Prostate gland (tissue), 2 donors: ENCODE measurements around the gene JMJD1C. TPM values are rescaled to one million over a fixed set of nuclear protein-coding genes. Genes with fewer than 3 reads are reported as not detected.

Experiments used
- DNase-seq: peaks from one replicate; pipeline ENCODE4 v3.0.0-alpha.2; 2019; ENCODE audit warnings: low spot score
- H3K27ac ChIP-seq, 2 donors: fragments of 200-600 bp; sonication (generic); 2 replicates each; pipeline ENCODE4 v1.5.1; 2017 to 2019
- H3K27me3 ChIP-seq: fragments of 200-600 bp; sonication (generic); replicated peaks from 2 replicates; pipeline ENCODE4 v1.5.1; 2019; ENCODE audit not compliant: insufficient read depth
- H3K36me3 ChIP-seq, 2 donors: fragments of 200-600 bp; sonication (generic); 1 replicate in 1 of 2; 2 replicates in 1 of 2; pipeline versions ENCODE4 v1.5.1 to v1.8.1; 2017 to 2019
- H3K4me1 ChIP-seq: fragments of 200-600 bp; sonication (generic); replicated peaks from 2 replicates; pipeline ENCODE4 v1.5.1; 2019
- H3K4me3 ChIP-seq, 2 donors: fragments of 200-600 bp; sonication (generic); 2 replicates each; pipeline ENCODE4 v1.5.1; 2017 to 2019
- H3K9me3 ChIP-seq: fragments of 200-600 bp; sonication (generic); 2 replicates; pipeline ENCODE4 v1.5.1; 2017
- CTCF ChIP-seq, 4 experiments: fragments of 200-600 bp in 2 of 4; fragments of 450-650 bp in 2 of 4; sonication (generic) in 2 of 4; IDR thresholded peaks; 1 replicate in 3 of 4; 2 replicates in 1 of 4; pipeline ENCODE4 v1.5.1; 2016 to 2019; ENCODE audit warnings: antibody characterized with exemption in 4 of 4, mild to moderate bottlenecking in 2 of 4, moderate library complexity in 2 of 4
- POLR2A ChIP-seq: fragments of 450-650 bp; IDR thresholded peaks from one replicate; pipeline ENCODE4 v1.6.1; 2016; ENCODE audit warnings: antibody characterized with exemption, mild to moderate bottlenecking
- POLR2AphosphoS5 ChIP-seq: sonication (generic); formaldehyde crosslinking; IDR thresholded peaks from one replicate; pipeline ENCODE4 v1.6.1; 2017; ENCODE audit warnings: antibody characterized with exemption
- WGBS: methylation state at CpG from one replicate; pipeline ENCODE4 v1.1.5; 2018; 5-methylcytosine and 5-hydroxymethylcytosine counted together
- intact Hi-C: fragments of 100-400 bp; cut with DNase I; formaldehyde crosslinking; loops from one replicate; pipeline ENCODE4 v1.14.2; 2022
- total RNA-seq, 2 donors: library from RNA; depleted of rRNA; stranded (reverse); fragments of >200 nt; gene quantifications; one replicate each; pipeline ENCODE4 v1.1.0, GENCODE V29; 2016

JMJD1C gene
- total RNA-seq, 2 donors from 2014 or later = 66.9 to 97.9 TPM

- no peaks in the 10 kb centered on the region for H3K9me3 ChIP-seq
- H3K4me1 ChIP-seq = no peaks in the 10 kb centered on the region
- H3K27ac ChIP-seq = no peak overlapping the region
- H3K27me3 ChIP-seq = no peaks in the 10 kb centered on the region
- H3K36me3 ChIP-seq = no peaks in the 10 kb centered on the region
- intact Hi-C loops = no loop called here
- DNase-seq = no peak
- WGBS = 54% methylated on average over 1 of the region's 1 CpG
- no peak overlapping the region for H3K4me3 ChIP-seq
- TF ChIP-seq POLR2AphosphoS5 = no peak
- TF ChIP-seq POLR2A = no peak
- TF ChIP-seq CTCF (IDR thresholded peaks at IDR 0.05) = no peak
Measured at GRCh38 chr10:63498665-63499064, 32.9 kb upstream of the JMJD1C start.

- DNase-seq = no peak
- H3K4me3 ChIP-seq = no peak overlapping the region
- no peaks in the 10 kb centered on the region for H3K9me3 ChIP-seq
- H3K27ac ChIP-seq = no peak overlapping the region
- H3K27me3 ChIP-seq = no peaks in the 10 kb centered on the region
- intact Hi-C loops = no loop called here
- H3K36me3 ChIP-seq = no peaks in the 10 kb centered on the region
- TF ChIP-seq POLR2A = no peak
- no peak for TF ChIP-seq CTCF (IDR thresholded peaks at IDR 0.05)
- TF ChIP-seq POLR2AphosphoS5 = no peak
- H3K4me1 ChIP-seq = no peaks in the 10 kb centered on the region
- 61% methylated on average over 1 of the region's 1 CpG for WGBS
Measured at GRCh38 chr10:63497321-63497720, 31.5 kb upstream of the JMJD1C start.

- DNase-seq = no peak
- intact Hi-C loops = no loop called here
- no peaks in the 10 kb centered on the region for H3K4me1 ChIP-seq
- no peaks in the 10 kb centered on the region for H3K36me3 ChIP-seq
- 82% methylated on average over 1 of the region's 1 CpG for WGBS
- TF ChIP-seq POLR2AphosphoS5 = no peak
- TF ChIP-seq CTCF (IDR thresholded peaks at IDR 0.05) = no peak
- TF ChIP-seq POLR2A = no peak
- H3K9me3 ChIP-seq = no peaks in the 10 kb centered on the region
- no peak overlapping the region for H3K27ac ChIP-seq
- no peak overlapping the region for H3K4me3 ChIP-seq
- no peaks in the 10 kb centered on the region for H3K27me3 ChIP-seq
Measured at GRCh38 chr10:63496561-63496960, 30.8 kb upstream of the JMJD1C start.

- WGBS = 96% methylated on average over 2 of the region's 2 CpGs
Measured at GRCh38 chr10:63494951-63495350, 29.2 kb upstream of the JMJD1C start.

More at GRCh38 chr10:63494951-63495350, 29.2 kb upstream of the JMJD1C start:
- Histone ChIP-seq H3K9me3 (no peaks in the 10 kb centered on the region), H3K27me3 (no peaks in the 10 kb centered on the region), H3K27ac (no peak overlapping the region), H3K4me1 (no peaks in the 10 kb centered on the region), H3K36me3 (no peaks in the 10 kb centered on the region), H3K4me3 (no peak overlapping the region)
- intact Hi-C loops = no loop called here
- TF ChIP-seq POLR2A = no peak
- no peak for TF ChIP-seq POLR2AphosphoS5
- TF ChIP-seq CTCF (IDR thresholded peaks at IDR 0.05) = no peak
- no peak for DNase-seq
